Stimulated activated effector memory CD8-positive, alpha-beta T cell treated with anti-CD3 and anti-CD28 coated beads, Interleukin-12 subunit alpha, Interleukin-12 subunit beta, amount 100 ng/mL, for 72 hours (primary cell): ENCODE results near the gene NANOS2.
"Not testable (repeated sequence)": the region's sequence is repeated elsewhere in the genome, so short reads cannot be mapped to it uniquely, and the experiment has no call there.

Experiments used
- ATAC-seq: fragments of 150-1000 bp; cut with Tn5 transposase; 2 replicates; pipeline ENCODE4 v1.10.0; 2021
- DNase-seq, 2 donors: peaks; one replicate each; pipeline ENCODE4 v3.0.0; 2021 to 2022; ENCODE audit warnings: low spot score in 2 of 2
- H3K27ac Mint-ChIP-seq: one replicate; pipeline ENCODE4 v1.8.0; 2022; ENCODE audit warnings: mild to moderate bottlenecking, mixed read lengths
- H3K36me3 Mint-ChIP-seq: one replicate; pipeline ENCODE4 v1.8.0; 2022; ENCODE audit warnings: mild to moderate bottlenecking, mixed read lengths
- H3K4me1 Mint-ChIP-seq: one replicate; pipeline ENCODE4 v1.8.0; 2022; ENCODE audit warnings: mixed read lengths
- H3K4me3 Mint-ChIP-seq: one replicate; pipeline ENCODE4 v1.8.0; 2022; ENCODE audit warnings: mild to moderate bottlenecking, mixed read lengths
- H3K9me3 Mint-ChIP-seq: one replicate; pipeline ENCODE4 v1.8.0; 2022; ENCODE audit warnings: mixed read lengths

NANOS2 gene

GRCh38 chr19:45876411-45877197, 38.0 kb downstream of the NANOS2 start:
- Mint-ChIP-seq H3K4me1 (peaks cover 32% of the 10 kb centered on the region), H3K4me3 (peak overlapping the region; percentile 39), H3K36me3 (no peaks in the 10 kb centered on the region), H3K9me3 (no peaks in the 10 kb centered on the region), H3K27ac (peak overlapping the region; percentile 86)
- DNase-seq (peak in 1 of 2 donors; percentile 63), ATAC-seq (peak; percentile 35)

- H3K4me3 Mint-ChIP-seq = peak overlapping the region; percentile 39
- no peak for DNase-seq
Observed at GRCh38 chr19:45876161-45876410, 38.5 kb downstream of the NANOS2 start.

GRCh38 chr19:45874620-45874966, 40.0 kb downstream of the NANOS2 start:
- H3K4me1 Mint-ChIP-seq = peaks cover 27% of the 10 kb centered on the region
- no peak overlapping the region for H3K4me3 Mint-ChIP-seq
- DNase-seq (no peak), ATAC-seq (no peak)
- no peak overlapping the region for H3K27ac Mint-ChIP-seq
- no peaks in the 10 kb centered on the region for H3K36me3 Mint-ChIP-seq
- no peaks in the 10 kb centered on the region for H3K9me3 Mint-ChIP-seq

More at GRCh38 chr19:45876161-45876410, 38.5 kb downstream of the NANOS2 start:
- peak; percentile 80 for ATAC-seq
- H3K27ac Mint-ChIP-seq = peak overlapping the region; percentile 86
- H3K36me3 Mint-ChIP-seq = no peaks in the 10 kb centered on the region
- H3K4me1 Mint-ChIP-seq = peaks cover 27% of the 10 kb centered on the region
- H3K9me3 Mint-ChIP-seq = no peaks in the 10 kb centered on the region

- Mint-ChIP-seq H3K36me3 (no peaks in the 10 kb centered on the region), H3K27ac (no peak overlapping the region), H3K4me3 (no peak overlapping the region), H3K4me1 (peaks cover 21% of the 10 kb centered on the region), H3K9me3 (no peaks in the 10 kb centered on the region)
- no peak for DNase-seq
- ATAC-seq = no peak
Observed at GRCh38 chr19:45873219-45873772, 41.3 kb downstream of the NANOS2 start.

DNA sequence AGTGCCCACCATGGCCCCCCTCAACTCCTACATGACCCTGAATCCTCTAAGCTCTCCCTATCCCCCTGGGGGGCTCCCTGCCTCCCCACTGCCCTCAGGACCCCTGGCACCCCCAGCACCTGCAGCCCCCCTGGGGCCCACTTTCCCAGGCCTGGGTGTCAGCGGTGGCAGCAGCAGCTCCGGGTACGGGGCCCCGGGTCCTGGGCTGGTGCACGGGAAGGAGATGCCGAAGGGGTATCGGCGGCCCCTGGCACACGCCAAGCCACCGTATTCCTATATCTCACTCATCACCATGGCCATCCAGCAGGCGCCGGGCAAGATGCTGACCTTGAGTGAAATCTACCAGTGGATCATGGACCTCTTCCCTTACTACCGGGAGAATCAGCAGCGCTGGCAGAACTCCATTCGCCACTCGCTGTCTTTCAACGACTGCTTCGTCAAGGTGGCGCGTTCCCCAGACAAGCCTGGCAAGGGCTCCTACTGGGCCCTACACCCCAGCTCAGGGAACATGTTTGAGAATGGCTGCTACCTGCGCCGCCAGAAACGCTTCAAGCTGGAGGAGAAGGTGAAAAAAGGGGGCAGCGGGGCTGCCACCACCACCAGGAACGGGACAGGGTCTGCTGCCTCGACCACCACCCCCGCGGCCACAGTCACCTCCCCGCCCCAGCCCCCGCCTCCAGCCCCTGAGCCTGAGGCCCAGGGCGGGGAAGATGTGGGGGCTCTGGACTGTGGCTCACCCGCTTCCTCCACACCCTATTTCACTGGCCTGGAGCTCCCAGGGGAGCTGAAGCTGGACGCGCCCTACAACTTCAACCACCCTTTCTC, 42.3 kb downstream of the NANOS2 start:
- no peak for DNase-seq
- Mint-ChIP-seq H3K27ac (no peak overlapping the region), H3K4me1 (peaks cover 12% of the 10 kb centered on the region), H3K36me3 (no peaks in the 10 kb centered on the region), H3K9me3 (no peaks in the 10 kb centered on the region), H3K4me3 (no peak overlapping the region)
- ATAC-seq = no peak

DNA sequence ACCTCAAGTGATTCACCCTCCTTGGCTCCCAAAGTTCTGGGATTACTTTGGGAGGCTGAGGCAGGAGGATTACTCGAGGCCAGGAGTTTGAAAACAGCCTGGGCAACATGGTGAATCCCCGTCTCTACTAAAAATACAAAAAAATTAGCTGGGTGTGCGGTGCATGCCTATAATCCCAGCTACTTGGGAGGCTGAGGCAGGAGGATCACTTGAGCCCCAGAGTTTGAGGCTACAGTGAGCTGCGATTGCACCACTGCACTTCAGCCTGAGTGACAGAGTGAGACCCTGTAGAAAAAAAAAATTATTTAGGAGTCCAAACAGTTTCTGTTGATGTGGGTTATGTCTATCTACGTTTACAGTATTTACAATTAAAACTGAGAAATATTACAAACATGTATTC, 43.8 kb downstream of the NANOS2 start:
- Mint-ChIP-seq H3K27ac (no peak overlapping the region), H3K4me1 (peaks cover under 1% of the 10 kb centered on the region), H3K9me3 (no peaks in the 10 kb centered on the region), H3K36me3 (no peaks in the 10 kb centered on the region), H3K4me3 (no peak overlapping the region)
- ATAC-seq = no peak
- no peak for DNase-seq

DNA sequence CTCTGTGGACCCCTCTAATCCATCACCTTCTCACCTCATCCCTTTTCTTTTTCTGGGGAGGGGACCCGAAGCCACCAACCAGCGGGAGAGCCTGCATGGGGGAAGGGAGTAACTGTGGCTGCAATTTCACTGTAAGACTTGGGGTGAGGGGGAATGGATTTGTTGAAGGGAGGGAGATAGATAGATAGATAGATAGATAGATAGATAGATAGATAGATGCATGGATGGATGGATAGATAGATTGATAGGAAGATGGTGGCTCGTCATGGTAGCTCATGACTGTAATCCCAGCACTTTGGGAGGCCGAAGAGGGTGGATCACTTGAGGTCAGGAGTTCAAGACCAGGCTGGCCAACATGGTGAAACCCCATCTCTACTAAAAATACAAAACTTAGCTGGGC, 47.3 kb downstream of the NANOS2 start:
- Mint-ChIP-seq H3K36me3 (peaks cover 17% of the 10 kb centered on the region), H3K4me1 (peaks cover 19% of the 10 kb centered on the region)
- not testable (repeated sequence) for H3K4me3 Mint-ChIP-seq, H3K27ac Mint-ChIP-seq, ATAC-seq, H3K9me3 Mint-ChIP-seq, DNase-seq

DNA sequence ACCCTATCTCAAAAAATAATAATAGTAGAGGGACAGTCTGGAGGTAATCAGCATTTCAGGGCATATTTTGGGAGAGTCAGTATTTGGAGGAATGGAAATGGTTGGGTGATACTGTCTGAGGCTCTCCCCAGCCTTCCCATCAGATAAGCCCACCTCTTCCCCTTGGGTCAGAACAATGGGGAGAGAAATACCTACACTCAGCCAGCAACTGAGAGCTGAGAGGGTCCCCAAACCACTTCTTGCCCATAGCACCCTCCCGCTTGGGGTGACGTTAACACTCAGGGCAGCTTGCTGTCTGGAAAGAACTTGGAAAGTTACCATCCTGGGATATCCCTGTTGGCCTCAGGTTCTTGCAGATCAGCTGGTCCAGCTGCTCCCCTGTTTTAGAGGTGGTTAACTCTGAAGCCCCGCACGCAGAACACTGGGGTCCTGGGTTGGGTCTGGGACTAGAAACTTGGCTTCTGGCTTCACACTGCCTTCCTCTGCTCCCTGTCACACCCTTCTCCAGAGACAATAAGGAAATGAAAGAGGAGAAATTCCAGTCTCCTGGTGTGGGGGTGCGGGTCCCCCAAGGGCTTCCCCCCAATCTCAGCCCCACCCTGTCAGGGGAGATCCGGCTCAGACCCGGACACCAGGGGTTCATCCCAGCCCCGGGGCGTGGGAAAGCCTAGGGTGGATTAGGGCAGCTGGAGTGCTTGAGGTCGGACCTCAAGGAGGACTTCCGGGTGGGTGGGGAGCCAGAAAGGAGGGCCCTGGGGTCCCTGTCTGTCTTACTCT, 48.0 kb downstream of the NANOS2 start:
- Mint-ChIP-seq H3K4me3 (no peak overlapping the region), H3K36me3 (peaks cover 24% of the 10 kb centered on the region), H3K27ac (no peak overlapping the region), H3K4me1 (peaks cover 25% of the 10 kb centered on the region), H3K9me3 (no peaks in the 10 kb centered on the region)
- ATAC-seq = no peak
- DNase-seq = no peak

DNA sequence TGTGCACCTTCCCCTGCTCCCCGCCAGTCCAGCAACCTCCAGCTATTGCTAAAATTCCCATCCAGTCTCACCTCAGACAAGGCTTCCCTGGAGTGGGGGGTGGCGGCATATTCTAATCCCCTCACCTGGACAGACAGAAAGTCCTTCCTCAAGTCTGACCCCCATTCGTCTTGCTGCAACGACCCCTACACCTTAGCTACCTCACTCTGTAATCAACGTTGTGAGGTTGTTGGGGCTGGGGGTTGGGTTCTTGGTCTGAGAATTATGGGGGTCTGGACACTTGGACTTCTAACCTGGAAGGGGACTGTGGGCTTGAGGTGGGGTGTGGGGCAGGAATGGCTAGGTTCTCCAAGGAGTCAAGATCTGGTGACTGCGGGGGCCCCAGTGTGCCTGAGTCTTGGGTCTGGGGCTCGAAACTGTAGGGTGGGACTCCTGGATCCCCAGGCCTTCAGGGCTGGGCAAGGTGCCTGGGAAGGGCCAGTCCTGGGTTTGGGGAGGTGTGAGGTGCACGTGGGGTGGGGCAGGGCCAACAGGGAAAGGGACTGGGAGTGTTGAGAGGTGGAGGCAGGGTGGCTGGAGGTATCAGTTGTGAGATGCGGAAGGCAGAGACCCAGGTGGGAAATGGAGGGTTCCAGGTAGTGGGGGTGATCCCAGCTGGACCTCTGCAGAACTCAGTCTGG, 49.2 kb downstream of the NANOS2 start:
- Mint-ChIP-seq H3K9me3 (no peaks in the 10 kb centered on the region), H3K4me1 (peaks cover 26% of the 10 kb centered on the region), H3K4me3 (peak overlapping the region; percentile 94), H3K36me3 (peaks cover 36% of the 10 kb centered on the region), H3K27ac (no peak overlapping the region)
- DNase-seq (no peak), ATAC-seq (no peak)

GRCh38 chr19:45864629-45865082, 49.9 kb downstream of the NANOS2 start:
- H3K36me3 Mint-ChIP-seq = peaks cover 43% of the 10 kb centered on the region
- DNase-seq = no peak
- H3K27ac Mint-ChIP-seq = peak overlapping the region; percentile 95
- H3K4me1 Mint-ChIP-seq = peaks cover 31% of the 10 kb centered on the region
- H3K4me3 Mint-ChIP-seq = peak overlapping the region; percentile 94
- ATAC-seq = no peak
- no peaks in the 10 kb centered on the region for H3K9me3 Mint-ChIP-seq

- Mint-ChIP-seq H3K27ac (peak within 1 kb of the TSS; percentile 95), H3K9me3 (no peaks in the 10 kb centered on the region), H3K4me1 (peaks cover 36% of the 10 kb centered on the region), H3K4me3 (peak within 1 kb of the TSS; percentile 94), H3K36me3 (peaks cover 50% of the 10 kb centered on the region)
- ATAC-seq (peak; percentile 62), DNase-seq (peak; percentile 72 to 83)
Observed at GRCh38 chr19:45863840-45864628, 50.5 kb downstream of the NANOS2 start, which contains the start of gene FOXA3. Gene FOXA3 (plus strand): TSS chr19:45864326. CDS start chr19:45864457, 131 bp downstream.

DNA sequence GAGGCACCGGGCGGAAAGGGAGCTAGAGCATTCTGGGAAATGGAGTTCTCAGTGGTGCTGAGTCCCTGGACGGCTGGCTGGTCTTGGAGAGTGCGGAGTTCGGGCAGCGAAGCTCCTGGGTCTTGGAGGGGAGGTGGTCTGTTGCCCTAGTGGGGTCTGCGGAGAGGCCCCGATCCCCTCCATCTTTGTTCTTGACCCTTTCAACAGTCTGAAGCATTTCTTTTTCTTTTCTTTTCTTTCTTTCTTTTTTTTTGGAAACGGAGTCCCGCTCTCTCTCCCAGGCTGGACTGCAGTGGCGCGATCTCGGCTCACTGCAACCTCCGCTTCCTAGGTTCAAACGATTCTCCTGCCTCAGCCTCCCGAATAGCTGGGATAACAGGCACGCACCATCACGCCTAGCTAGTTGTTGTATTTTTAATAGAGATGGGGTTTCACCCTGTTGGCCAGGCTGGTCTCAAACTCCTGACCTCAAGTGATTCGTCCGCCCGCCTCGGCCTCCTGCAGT, 51.2 kb downstream of the NANOS2 start:
- no peak for ATAC-seq
- Mint-ChIP-seq H3K36me3 (peaks cover 56% of the 10 kb centered on the region), H3K4me1 (peaks cover 42% of the 10 kb centered on the region), H3K27ac (peak overlapping the region; percentile 95), H3K9me3 (no peaks in the 10 kb centered on the region), H3K4me3 (peak overlapping the region; percentile 94)
- no peak for DNase-seq
